T-helper 1 cell treated with Interleukin-12 subunit alpha and Interleukin-12 subunit beta and Interleukin-4 antibody, amounts not matched to agents 30 μg/mL and 1 μg/mL, for 36 hours (primary cell): Measurements from ENCODE around the gene ATF2.

Experiments used
- H3K27ac Mint-ChIP-seq: one replicate; pipeline ENCODE4 v1.8.0; 2021; ENCODE audit warnings: mild to moderate bottlenecking, mixed read lengths
- H3K27me3 Mint-ChIP-seq: one replicate; pipeline ENCODE4 v1.8.0; 2021; ENCODE audit warnings: low read depth, mixed read lengths
- H3K36me3 Mint-ChIP-seq: one replicate; pipeline ENCODE4 v1.8.0; 2021; ENCODE audit warnings: low read depth, mixed read lengths
- H3K4me1 Mint-ChIP-seq: one replicate; pipeline ENCODE4 v1.8.0; 2021; ENCODE audit warnings: low read depth, mixed read lengths
- H3K4me3 Mint-ChIP-seq: one replicate; pipeline ENCODE4 v1.8.0; 2021; ENCODE audit warnings: mild to moderate bottlenecking, moderate library complexity, mixed read lengths
- H3K9me3 Mint-ChIP-seq: one replicate; pipeline ENCODE4 v1.8.0; 2021; ENCODE audit warnings: mixed read lengths

ATF2 gene

DNA sequence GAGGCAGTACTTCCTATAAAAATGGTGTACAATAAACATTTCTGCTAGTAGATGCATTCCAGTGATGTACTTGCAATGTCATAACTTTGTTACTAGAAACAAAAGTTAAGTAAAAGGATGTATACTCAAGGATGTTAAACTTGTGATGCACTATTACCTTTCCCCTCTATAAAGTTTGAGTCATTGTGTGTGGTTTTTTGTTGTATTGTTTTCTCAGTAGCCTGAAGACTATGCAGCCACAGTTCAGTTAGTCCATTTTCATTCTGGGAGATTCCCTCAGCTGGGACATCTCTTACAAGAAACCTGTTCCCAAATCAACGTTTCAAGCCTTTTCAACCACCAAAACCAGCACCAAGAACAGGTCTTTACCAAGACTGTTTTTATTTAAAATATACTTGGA, 7.9 kb upstream of the ATF2 start:
- H3K27ac Mint-ChIP-seq = no peak overlapping the region
- no peaks in the 10 kb centered on the region for H3K9me3 Mint-ChIP-seq
- H3K4me3 Mint-ChIP-seq = no peak overlapping the region
- no peaks in the 10 kb centered on the region for H3K27me3 Mint-ChIP-seq
- H3K4me1 Mint-ChIP-seq = peaks cover 28% of the 10 kb centered on the region
- H3K36me3 Mint-ChIP-seq = peaks cover 48% of the 10 kb centered on the region

DNA sequence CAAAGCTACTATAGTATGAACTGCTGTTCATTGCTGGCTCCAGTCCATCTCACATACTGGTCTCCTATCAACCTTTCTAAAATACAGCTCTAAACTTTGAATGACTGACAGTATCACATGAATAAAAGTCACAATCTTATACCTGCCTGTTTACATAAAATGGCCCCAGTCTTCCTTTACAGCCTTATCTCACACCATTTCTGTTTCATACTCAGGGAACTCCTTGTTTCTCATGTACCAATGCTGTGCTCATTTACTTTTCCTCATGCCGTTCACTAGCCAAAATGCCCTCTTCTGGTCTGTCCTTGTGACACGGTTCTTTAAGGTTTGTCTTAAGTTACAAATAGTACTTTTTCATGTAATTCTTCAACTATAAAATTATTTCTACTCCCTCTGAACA, 7.3 kb upstream of the ATF2 start:
- Mint-ChIP-seq H3K27ac (no peak overlapping the region), H3K36me3 (peaks cover 46% of the 10 kb centered on the region), H3K4me1 (peaks cover 31% of the 10 kb centered on the region), H3K9me3 (no peaks in the 10 kb centered on the region), H3K4me3 (no peak overlapping the region), H3K27me3 (no peaks in the 10 kb centered on the region)

DNA sequence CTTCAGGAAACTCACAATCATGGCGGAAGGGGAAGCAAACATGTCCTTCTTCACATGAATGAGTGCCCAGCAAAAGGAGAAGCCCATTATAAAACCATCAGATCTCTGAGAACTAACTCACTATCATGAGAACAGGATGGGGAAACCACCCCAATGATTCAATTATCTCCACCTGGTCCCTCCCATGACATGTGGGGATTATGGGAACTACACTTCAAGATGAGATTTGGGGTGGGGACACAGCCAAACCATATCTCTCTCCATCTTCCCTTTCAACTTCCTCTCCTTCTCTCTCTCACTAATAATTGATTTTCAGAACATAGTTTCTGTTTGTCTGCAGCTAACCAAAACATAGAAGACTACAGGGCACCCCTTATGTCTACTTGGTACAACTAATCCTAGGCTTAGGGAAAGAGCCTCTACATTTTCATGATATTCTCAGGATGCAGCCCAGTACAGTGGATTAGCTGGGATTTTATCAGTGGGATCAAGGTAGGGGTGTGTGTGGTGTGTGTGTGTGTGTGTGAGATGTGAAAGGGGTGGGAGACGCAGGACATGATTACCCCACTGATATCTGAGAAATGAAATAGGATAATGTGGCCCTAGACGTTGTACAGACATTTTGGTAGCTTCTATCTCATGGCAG, 2.8 kb upstream of the ATF2 start:
- H3K4me3 Mint-ChIP-seq = peak overlapping the region; percentile 1
- peak overlapping the region; percentile 13 for H3K27ac Mint-ChIP-seq
- peaks cover 27% of the 10 kb centered on the region for H3K36me3 Mint-ChIP-seq
- peaks cover 32% of the 10 kb centered on the region for H3K4me1 Mint-ChIP-seq
- no peaks in the 10 kb centered on the region for H3K9me3 Mint-ChIP-seq
- H3K27me3 Mint-ChIP-seq = no peaks in the 10 kb centered on the region

DNA sequence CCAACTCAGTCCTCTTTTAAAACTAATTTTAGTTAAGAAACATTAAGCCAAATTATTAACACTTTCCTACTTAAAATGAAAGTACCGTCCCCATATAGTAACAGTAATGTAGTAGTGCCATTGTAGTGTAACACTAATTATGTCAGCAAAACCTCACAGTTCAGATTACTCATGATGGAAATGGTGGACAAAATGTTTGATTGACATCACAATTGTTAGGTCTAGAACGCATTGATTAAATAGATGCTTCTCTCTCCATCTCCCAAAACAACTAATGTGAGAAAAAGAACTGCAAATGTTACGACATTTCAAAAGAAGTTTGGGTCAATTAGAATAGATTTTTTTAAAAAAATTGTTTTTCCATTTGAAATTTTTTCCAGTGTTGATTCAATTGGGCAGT, 1.2 kb upstream of the ATF2 start:
- Mint-ChIP-seq H3K4me1 (peaks cover 37% of the 10 kb centered on the region), H3K4me3 (peak overlapping the region; percentile 99), H3K27me3 (no peaks in the 10 kb centered on the region), H3K36me3 (peaks cover 17% of the 10 kb centered on the region), H3K27ac (peak overlapping the region; percentile 97), H3K9me3 (no peaks in the 10 kb centered on the region)

DNA sequence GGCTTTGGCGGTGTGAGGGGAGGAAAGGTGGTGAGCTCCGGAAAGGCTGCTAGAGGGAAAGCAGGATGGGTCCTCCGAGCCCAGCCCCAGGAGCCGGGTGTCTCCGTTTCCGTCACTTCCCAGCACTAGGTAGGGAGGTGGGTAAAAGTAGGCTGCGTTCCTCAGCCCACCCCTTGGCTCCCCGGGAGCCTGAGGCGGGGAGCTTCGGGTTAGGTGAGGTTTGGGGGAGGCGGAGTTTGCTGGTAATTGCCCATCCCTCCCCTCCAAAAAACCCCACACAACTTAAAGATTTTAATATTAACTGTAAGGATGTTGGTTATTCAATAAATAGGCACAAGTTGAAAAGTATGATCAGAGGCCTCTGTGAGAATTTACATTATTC, 552 bp upstream of the ATF2 start:
- Mint-ChIP-seq H3K4me3 (peak overlapping the region; percentile 99), H3K27ac (peak overlapping the region; percentile 97), H3K36me3 (peaks cover 17% of the 10 kb centered on the region), H3K27me3 (no peaks in the 10 kb centered on the region), H3K4me1 (peaks cover 38% of the 10 kb centered on the region), H3K9me3 (no peaks in the 10 kb centered on the region)

DNA sequence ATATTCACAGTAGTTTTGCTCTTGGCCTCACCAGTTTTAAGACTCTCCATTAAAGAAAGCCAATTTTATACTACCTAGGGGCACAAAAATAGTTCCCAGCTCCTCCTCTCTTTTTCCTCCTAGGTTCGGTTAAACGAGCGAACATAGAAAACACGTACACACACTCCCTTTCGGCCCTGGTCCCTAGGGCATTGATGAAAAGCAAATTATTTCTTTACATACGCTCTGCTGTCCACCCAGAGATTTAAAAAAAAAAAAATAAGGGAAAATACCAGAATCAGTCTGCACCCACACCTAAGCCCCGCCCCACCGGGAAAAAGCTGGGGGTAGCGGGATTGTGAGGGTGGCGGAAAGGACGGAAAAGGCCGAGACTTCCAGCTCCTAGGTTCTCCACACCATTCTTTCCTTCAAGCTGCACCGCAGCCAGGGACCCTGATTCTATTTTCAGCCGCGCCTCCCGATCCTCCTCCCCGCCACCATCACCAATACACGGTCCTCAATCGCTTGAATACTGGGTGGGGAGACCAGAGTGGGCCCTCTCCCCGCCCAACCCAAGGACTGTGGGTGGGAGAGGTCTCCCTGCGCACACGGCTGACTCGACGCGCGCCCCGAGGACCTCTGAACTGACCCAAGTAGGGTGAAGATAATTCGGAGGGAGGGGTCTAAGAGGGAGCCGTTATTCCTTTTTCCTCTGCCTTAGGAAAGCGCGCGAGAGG, 769 bp downstream of the ATF2 start:
- peak overlapping the region; percentile 97 for H3K27ac Mint-ChIP-seq
- H3K4me1 Mint-ChIP-seq = peaks cover 35% of the 10 kb centered on the region
- H3K27me3 Mint-ChIP-seq = no peaks in the 10 kb centered on the region
- peaks cover 14% of the 10 kb centered on the region for H3K36me3 Mint-ChIP-seq
- H3K9me3 Mint-ChIP-seq = no peaks in the 10 kb centered on the region
- H3K4me3 Mint-ChIP-seq = peak overlapping the region; percentile 99

DNA sequence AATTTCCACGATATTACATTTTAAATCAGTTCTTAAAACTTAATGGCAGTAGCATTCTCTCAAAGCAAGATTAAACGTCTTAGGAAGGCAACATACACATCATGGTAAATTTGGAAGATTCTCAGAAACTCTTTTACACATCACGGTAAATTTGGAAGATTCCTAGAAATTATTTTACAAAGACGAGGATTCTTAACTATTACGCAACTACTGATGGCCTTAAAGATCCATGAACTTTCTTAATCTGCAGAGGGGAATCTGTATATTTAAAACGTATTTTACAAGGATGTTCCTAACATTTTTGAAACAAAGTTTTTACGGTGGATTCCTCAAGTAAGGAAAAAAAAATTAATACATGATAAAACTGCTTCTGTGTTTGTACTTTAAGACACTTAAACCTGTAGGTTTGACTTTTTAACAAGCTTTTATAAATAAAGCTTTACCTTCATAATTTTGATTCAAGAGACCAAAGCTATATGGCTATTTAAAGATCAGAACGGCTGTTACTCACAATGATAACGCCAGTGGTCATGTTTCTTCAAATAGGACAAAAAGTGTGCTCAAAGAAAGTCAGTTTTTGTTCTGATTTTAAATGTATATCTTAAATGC, 1.7 kb downstream of the ATF2 start:
- Mint-ChIP-seq H3K27me3 (no peaks in the 10 kb centered on the region), H3K27ac (no peak overlapping the region), H3K4me1 (peaks cover 35% of the 10 kb centered on the region), H3K9me3 (no peaks in the 10 kb centered on the region), H3K4me3 (peak overlapping the region; percentile 99), H3K36me3 (peaks cover 9% of the 10 kb centered on the region)

DNA sequence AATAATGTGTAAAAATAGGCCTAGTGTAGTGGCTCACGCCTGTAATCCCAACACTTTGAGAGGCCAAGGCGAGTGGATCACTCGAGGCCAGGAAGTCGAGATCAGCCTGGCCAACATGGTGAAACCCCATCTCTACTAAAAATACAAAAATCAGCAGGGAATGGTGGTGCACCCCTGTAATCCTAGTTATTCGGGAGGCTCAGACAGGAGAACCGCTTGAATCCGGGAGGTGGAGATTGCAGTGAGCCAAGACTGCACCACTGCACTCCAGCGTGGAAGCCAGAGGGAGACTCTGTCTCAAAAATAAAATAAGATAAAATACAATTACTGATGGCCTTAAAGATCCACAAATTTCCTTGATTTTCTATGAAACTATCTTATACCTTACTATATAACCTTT, 3.8 kb downstream of the ATF2 start:
- peaks cover 6% of the 10 kb centered on the region for H3K36me3 Mint-ChIP-seq
- H3K4me1 Mint-ChIP-seq = peaks cover 24% of the 10 kb centered on the region
- no peak overlapping the region for H3K27ac Mint-ChIP-seq
- no peaks in the 10 kb centered on the region for H3K27me3 Mint-ChIP-seq
- no peak overlapping the region for H3K4me3 Mint-ChIP-seq
- no peaks in the 10 kb centered on the region for H3K9me3 Mint-ChIP-seq

DNA sequence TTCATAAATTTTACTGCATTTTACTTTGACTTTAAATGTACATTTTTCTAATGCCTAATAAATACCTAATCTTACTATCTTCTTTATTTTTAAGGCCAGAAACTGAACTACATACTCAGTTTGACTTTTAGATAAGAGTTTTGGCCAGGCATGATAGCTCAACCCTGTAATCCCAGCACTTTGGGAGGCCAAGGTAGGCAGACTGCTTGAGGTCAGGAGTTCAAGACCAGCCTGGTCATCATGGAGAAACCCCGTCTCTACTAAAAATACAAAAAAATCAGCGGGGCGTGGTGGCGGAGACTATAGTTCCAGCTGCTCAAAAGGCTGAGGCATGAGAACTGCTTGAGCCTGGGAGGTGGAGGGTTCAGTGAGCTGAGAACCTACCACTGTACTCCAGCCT, 9.1 kb downstream of the ATF2 start:
- H3K4me3 Mint-ChIP-seq = no peak overlapping the region
- no peaks in the 10 kb centered on the region for H3K9me3 Mint-ChIP-seq
- no peaks in the 10 kb centered on the region for H3K27me3 Mint-ChIP-seq
- peaks cover 20% of the 10 kb centered on the region for H3K4me1 Mint-ChIP-seq
- H3K27ac Mint-ChIP-seq = no peak overlapping the region
- H3K36me3 Mint-ChIP-seq = peaks cover 9% of the 10 kb centered on the region

DNA sequence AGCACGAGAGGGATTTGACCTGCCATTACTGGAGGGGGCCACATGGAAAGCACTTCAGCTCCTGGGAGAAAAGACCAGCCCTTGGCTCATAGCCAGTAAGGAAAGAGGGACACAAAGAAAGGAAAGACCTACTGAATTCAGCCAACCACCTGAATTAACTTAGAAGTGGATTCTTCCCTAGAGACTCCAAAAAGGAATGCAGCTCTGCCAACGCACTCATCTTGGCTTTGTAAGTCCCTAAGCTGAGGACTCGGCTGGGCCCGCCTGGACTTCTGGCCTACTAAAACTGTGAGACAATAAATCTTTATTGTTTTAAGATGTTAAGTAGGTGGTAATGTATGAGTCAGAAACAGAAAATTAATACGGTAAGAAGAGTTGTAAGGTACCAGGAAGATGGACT, 11.5 kb downstream of the ATF2 start:
- Mint-ChIP-seq H3K9me3 (no peaks in the 10 kb centered on the region), H3K36me3 (peaks cover 7% of the 10 kb centered on the region), H3K27me3 (no peaks in the 10 kb centered on the region), H3K4me3 (no peak overlapping the region), H3K27ac (no peak overlapping the region), H3K4me1 (peaks cover 28% of the 10 kb centered on the region)

DNA sequence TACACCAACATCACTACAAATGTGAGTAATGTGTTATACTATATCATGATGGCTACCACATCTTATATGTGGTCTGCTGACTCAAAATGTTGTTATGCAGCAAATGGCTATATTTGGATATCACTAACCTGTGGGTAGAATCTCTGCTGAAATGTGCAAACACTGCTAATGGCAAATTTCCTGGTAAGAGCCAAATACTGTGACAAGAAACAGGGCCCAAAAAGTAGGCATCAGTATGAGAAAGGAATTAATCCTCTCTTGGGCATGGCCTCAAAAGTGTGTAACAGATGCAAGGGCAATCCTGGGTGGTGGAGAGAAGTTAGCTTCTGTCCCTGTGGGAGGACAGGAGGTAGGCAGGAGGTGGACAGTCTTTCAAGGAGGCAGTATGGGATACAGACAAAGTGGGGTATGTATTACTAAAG, 13.3 kb downstream of the ATF2 start:
- Mint-ChIP-seq H3K27ac (peak overlapping the region; percentile 60), H3K4me1 (peaks cover 27% of the 10 kb centered on the region), H3K4me3 (peak overlapping the region; percentile 18), H3K27me3 (no peaks in the 10 kb centered on the region), H3K36me3 (peaks cover 9% of the 10 kb centered on the region), H3K9me3 (no peaks in the 10 kb centered on the region)

DNA sequence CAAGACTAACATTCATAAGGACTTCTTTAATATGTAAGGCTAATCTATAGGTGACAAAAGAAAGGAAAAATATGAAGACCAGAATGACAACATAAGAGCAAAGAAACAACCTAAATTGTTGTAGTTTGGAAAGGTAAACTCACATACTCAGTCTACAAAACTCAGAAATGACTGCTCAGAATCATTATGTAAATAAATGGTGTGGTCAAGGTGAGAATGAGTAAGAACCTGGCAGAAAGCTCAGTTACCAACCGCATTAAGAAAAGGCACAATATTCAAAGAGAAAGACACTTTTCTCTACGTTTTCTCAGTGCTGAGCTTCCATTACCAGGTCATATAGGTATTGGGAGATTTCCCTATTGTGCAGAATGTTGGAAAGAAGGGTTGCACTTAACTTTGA, 15.8 kb downstream of the ATF2 start:
- peaks cover 31% of the 10 kb centered on the region for H3K4me1 Mint-ChIP-seq
- peaks cover 21% of the 10 kb centered on the region for H3K36me3 Mint-ChIP-seq
- no peaks in the 10 kb centered on the region for H3K27me3 Mint-ChIP-seq
- H3K27ac Mint-ChIP-seq = no peak overlapping the region
- no peaks in the 10 kb centered on the region for H3K9me3 Mint-ChIP-seq
- H3K4me3 Mint-ChIP-seq = no peak overlapping the region

DNA sequence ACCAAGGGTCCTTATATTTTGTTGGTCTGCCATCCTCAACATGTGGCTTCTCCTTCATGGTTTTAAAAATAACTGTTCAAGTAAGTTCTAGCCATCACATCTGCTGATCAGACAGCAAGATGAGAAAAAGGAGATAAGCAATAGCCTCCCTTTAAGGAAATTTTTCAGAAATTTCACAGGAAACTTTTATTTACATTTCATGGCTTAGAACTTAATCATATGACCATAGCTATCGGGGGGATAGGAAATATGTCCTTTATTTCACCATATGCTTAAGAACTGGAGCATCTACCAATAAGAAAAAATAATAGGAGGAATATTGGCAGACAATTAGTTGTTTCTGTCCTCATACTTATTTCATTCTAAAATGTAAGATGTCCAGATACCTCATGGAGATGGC, 16.2 kb downstream of the ATF2 start:
- Mint-ChIP-seq H3K36me3 (peaks cover 21% of the 10 kb centered on the region), H3K4me1 (peaks cover 29% of the 10 kb centered on the region), H3K27ac (no peak overlapping the region), H3K27me3 (no peaks in the 10 kb centered on the region), H3K9me3 (no peaks in the 10 kb centered on the region), H3K4me3 (no peak overlapping the region)

DNA sequence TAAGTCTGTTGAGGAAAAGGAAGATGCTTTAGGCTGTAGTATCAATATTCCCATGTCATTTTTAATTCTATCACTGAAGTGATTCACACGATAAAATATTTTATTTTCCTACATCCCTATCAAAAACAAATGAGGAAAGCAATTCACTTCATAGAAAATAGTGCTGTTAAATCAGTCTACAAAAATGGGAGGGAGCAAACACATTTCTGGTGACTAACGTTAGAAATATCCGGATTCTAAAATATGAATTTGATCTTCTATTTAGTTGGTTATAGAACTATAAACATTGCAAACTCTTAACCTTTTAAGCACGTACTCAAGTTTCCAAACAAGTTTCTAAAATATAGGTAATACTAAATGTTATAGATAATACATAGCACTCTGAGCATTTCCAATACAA, 20.8 kb downstream of the ATF2 start:
- peaks cover 21% of the 10 kb centered on the region for H3K4me1 Mint-ChIP-seq
- H3K27me3 Mint-ChIP-seq = no peaks in the 10 kb centered on the region
- no peak overlapping the region for H3K4me3 Mint-ChIP-seq
- peaks cover 24% of the 10 kb centered on the region for H3K36me3 Mint-ChIP-seq
- no peak overlapping the region for H3K27ac Mint-ChIP-seq
- no peaks in the 10 kb centered on the region for H3K9me3 Mint-ChIP-seq

DNA sequence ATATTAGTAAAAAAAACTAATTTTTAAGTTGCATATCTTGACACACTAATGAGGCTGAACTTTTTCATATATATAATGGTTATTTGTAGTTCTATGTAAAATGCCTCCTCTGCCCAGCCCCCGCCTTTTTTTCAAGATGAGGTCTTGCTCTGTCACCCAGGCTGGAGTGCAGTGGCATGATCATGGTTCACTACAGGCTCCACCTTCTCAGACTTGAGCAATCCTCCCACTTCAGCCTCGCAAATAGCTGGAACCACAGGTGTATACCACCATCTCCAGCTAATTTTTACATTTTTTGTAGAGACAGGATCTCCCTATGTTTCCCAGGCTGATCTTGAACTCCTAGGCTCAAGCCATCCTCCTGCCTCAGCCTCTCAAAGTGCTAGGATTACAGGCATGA, 24.3 kb downstream of the ATF2 start:
- no peaks in the 10 kb centered on the region for H3K27me3 Mint-ChIP-seq
- no peaks in the 10 kb centered on the region for H3K9me3 Mint-ChIP-seq
- H3K27ac Mint-ChIP-seq = no peak overlapping the region
- H3K36me3 Mint-ChIP-seq = peaks cover 18% of the 10 kb centered on the region
- H3K4me1 Mint-ChIP-seq = peaks cover 13% of the 10 kb centered on the region
- no peak overlapping the region for H3K4me3 Mint-ChIP-seq
